Common myeloid progenitor, CD34-positive (primary cell): ENCODE results near the gene PHOSPHO1. TPM values are rescaled to one million over a fixed set of nuclear protein-coding genes. Genes with fewer than 3 reads are reported as not detected.
"Not testable (repeated sequence)": the region's sequence is repeated elsewhere in the genome, so short reads cannot be mapped to it uniquely, and the experiment has no call there.

Experiments used
- CTCF ChIA-PET: fragments of 350-600 bp; sonication (Branson Sonifier 250); formaldehyde crosslinking; loops from one replicate; lab custom pipeline; 2021; ENCODE audit warnings: antibody characterized with exemption; lab: Charles Lee
- POLR2A ChIA-PET: fragments of 350-600 bp; sonication (Branson Sonifier 250); formaldehyde crosslinking; loops from one replicate; lab custom pipeline; 2021; ENCODE audit warnings: antibody characterized with exemption; lab: Charles Lee
- DNase-seq, 3 donors: peaks; one replicate each; pipeline versions ENCODE4 v3.0.0 to v3.0.0-alpha.2; 2013
- H3K27ac ChIP-seq, 2 experiments: 1 replicate in 1 of 2; 2 replicates in 1 of 2; pipeline ENCODE4 v1.7.0; 2013; ENCODE audit warnings: inconsistent platforms in 2 of 2, low read length in 2 of 2, mild to moderate bottlenecking in 2 of 2, low read depth in 1 of 2, moderate library complexity in 1 of 2; ENCODE audit not compliant: severe bottlenecking in 2 of 2, insufficient read depth in 1 of 2, poor library complexity in 1 of 2
- H3K27me3 ChIP-seq, 5 experiments: replicated peaks in 2 of 5; 1 replicate in 3 of 5; 2 replicates in 2 of 5; pipeline versions ENCODE4 v1.6.1 to v1.7.0; 2013; ENCODE audit warnings: low read length in 4 of 5, mild to moderate bottlenecking in 2 of 5, moderate library complexity in 2 of 5, inconsistent platforms in 1 of 5; ENCODE audit not compliant: insufficient read depth in 5 of 5, control insufficient read depth in 4 of 5
- H3K36me3 ChIP-seq, 4 experiments: 1 replicate in 2 of 4; 2 replicates in 2 of 4; pipeline versions ENCODE4 v1.6.1 to v1.7.0; 2013; ENCODE audit warnings: low read length in 3 of 4, control low read depth in 1 of 4, mild to moderate bottlenecking in 1 of 4; ENCODE audit not compliant: control insufficient read depth in 4 of 4, insufficient read depth in 4 of 4
- H3K4me1 ChIP-seq, 4 experiments: 1 replicate in 3 of 4; 2 replicates in 1 of 4; pipeline versions ENCODE4 v1.6.1 to v1.7.1; 2013; ENCODE audit warnings: low read length in 3 of 4, mild to moderate bottlenecking in 3 of 4, control low read depth in 1 of 4, inconsistent platforms in 1 of 4, moderate library complexity in 1 of 4; ENCODE audit not compliant: control insufficient read depth in 4 of 4, insufficient read depth in 4 of 4; ENCODE audit errors: control extremely low read depth in 1 of 4
- H3K4me3 ChIP-seq, 7 experiments: 1 replicate in 4 of 7; 2 replicates in 3 of 7; pipeline versions ENCODE4 v1.5.1 to v1.7.0; 2013; ENCODE audit warnings: mild to moderate bottlenecking in 7 of 7, low read length in 6 of 7, moderate library complexity in 6 of 7, inconsistent platforms in 2 of 7, low read depth in 2 of 7, control low read depth in 1 of 7; ENCODE audit not compliant: insufficient read depth in 4 of 7, control insufficient read depth in 1 of 7; ENCODE audit errors: extremely low read depth in 1 of 7
- H3K9me3 ChIP-seq, 5 experiments: 1 replicate in 4 of 5; 2 replicates in 1 of 5; pipeline versions ENCODE4 v1.6.1 to v1.7.1; 2013; ENCODE audit warnings: low read length in 4 of 5, mild to moderate bottlenecking in 2 of 5, inconsistent platforms in 1 of 5, low read depth in 1 of 5, moderate library complexity in 1 of 5; ENCODE audit not compliant: control insufficient read depth in 4 of 5, insufficient read depth in 2 of 5; ENCODE audit errors: control extremely low read depth in 1 of 5
- WGBS: methylation state at CpG from one replicate; pipeline ENCODE4 v1.1.5; 2013; ENCODE audit not compliant: insufficient coverage; 5-methylcytosine and 5-hydroxymethylcytosine counted together
- polyA plus RNA-seq: library from polyadenylated mRNA; unstranded; fragments of 120-200 nt; gene quantifications from one replicate; pipeline ENCODE4 v1.2.1, GENCODE V29; 2013

The PHOSPHO1 gene
- polyA plus RNA-seq = 0.07 TPM

GRCh38 chr17:49230636-49231562 is at the start of gene PHOSPHO1:
PHOSPHO1 (minus strand) TSS chr17:49230787; CDS start chr17:49226691, 4,096 bp downstream.
- WGBS = under 1% methylated on average over 31 of the region's 58 CpGs
- peak within 1 kb of the TSS in 6 of 7 experiments; percentile 63 to 76 (median 68) for H3K4me3 ChIP-seq
- H3K4me1 ChIP-seq = peaks cover 0 to 19% (median 15%) of the 10 kb centered on the region in 4 experiments
- no peak within 1 kb of the TSS for H3K27ac ChIP-seq
- ChIA-PET POLR2A (interaction anchor here (0.5 kb wide), 1 partner anchor 590 kb away, joined by 3 read pairs; no protein-coding TSS in a partner anchor), CTCF (interaction anchor here (1.0 to 7.2 kb wide), 6 partner anchors 10 to 62 kb away, joined by 3 to 90 read pairs (median 4); no protein-coding TSS in a partner anchor)
- DNase-seq = peak; percentile 84 to 91 (median 90)
- H3K27me3 ChIP-seq = peaks cover 0 to 60% (median 9%) of the 10 kb centered on the region in 5 experiments
- no peaks in the 10 kb centered on the region for H3K36me3 ChIP-seq
- H3K9me3 ChIP-seq = no peaks in the 10 kb centered on the region

GRCh38 chr17:49280061-49280460 is 49.5 kb upstream of the PHOSPHO1 start:
- 98% methylated on average over 4 of the region's 5 CpGs for WGBS
- ChIA-PET CTCF (interaction anchor here (1.0 kb wide), 1 partner anchor 17 kb away, joined by 3 read pairs; no protein-coding TSS in a partner anchor), POLR2A (no interaction called here)
- no peak overlapping the region for H3K27ac ChIP-seq
- DNase-seq = no peak
- H3K4me1 ChIP-seq = no peaks in the 10 kb centered on the region
- H3K36me3 ChIP-seq = no peaks in the 10 kb centered on the region
- H3K9me3 ChIP-seq = no peaks in the 10 kb centered on the region
- no peak overlapping the region for H3K4me3 ChIP-seq
- no peaks in the 10 kb centered on the region for H3K27me3 ChIP-seq

- H3K36me3 ChIP-seq, DNase-seq, H3K4me3 ChIP-seq, H3K27ac ChIP-seq, POLR2A ChIA-PET, CTCF ChIA-PET, H3K27me3 ChIP-seq, H3K9me3 ChIP-seq, H3K4me1 ChIP-seq: not testable (repeated sequence)
- WGBS = 100% methylated on average over 2 of the region's 11 CpGs
Measured at GRCh38 chr17:49279263-49280015, 48.9 kb upstream of the PHOSPHO1 start.

GRCh38 chr17:49278076-49278475 is 47.5 kb upstream of the PHOSPHO1 start:
- Histone ChIP-seq H3K36me3 (no peaks in the 10 kb centered on the region), H3K4me1 (no peaks in the 10 kb centered on the region), H3K27ac (no peak overlapping the region), H3K4me3 (no peak overlapping the region), H3K27me3 (no peaks in the 10 kb centered on the region), H3K9me3 (no peaks in the 10 kb centered on the region)
- no peak for DNase-seq
- ChIA-PET POLR2A (no interaction called here), CTCF (interaction anchor here (1.4 kb wide), 1 partner anchor 13 kb away, joined by 3 read pairs; no protein-coding TSS in a partner anchor)
- WGBS = 87% methylated on average over 3 of the region's 3 CpGs

- H3K4me3 ChIP-seq = no peak overlapping the region
- DNase-seq = no peak
- 95% methylated on average over 9 of the region's 13 CpGs for WGBS
- CTCF ChIA-PET = interaction anchor here (1.4 kb wide), 1 partner anchor 13 kb away, joined by 3 read pairs; no protein-coding TSS in a partner anchor
- POLR2A ChIA-PET = no interaction called here
- H3K36me3 ChIP-seq = no peaks in the 10 kb centered on the region
- H3K27ac ChIP-seq = no peak overlapping the region
- H3K4me1 ChIP-seq = no peaks in the 10 kb centered on the region
- no peaks in the 10 kb centered on the region for H3K27me3 ChIP-seq
- H3K9me3 ChIP-seq = no peaks in the 10 kb centered on the region
Measured at GRCh38 chr17:49277638-49278037, 47.1 kb upstream of the PHOSPHO1 start.

- H3K27me3 ChIP-seq, H3K27ac ChIP-seq, DNase-seq, POLR2A ChIA-PET, H3K4me3 ChIP-seq, H3K9me3 ChIP-seq, H3K4me1 ChIP-seq, H3K36me3 ChIP-seq: not testable (repeated sequence)
- 100% methylated on average over 5 of the region's 12 CpGs for WGBS
- CTCF ChIA-PET = interaction anchor here (0.7 to 1.2 kb wide), 3 partner anchors 15 to 384 kb away, joined by 3 to 6 read pairs (median 4); partner anchors contain the start of gene ATP5MC1
Measured at GRCh38 chr17:49275981-49276380, 45.4 kb upstream of the PHOSPHO1 start.
